ENCODE data around the gene RHO. TPM values are rescaled to one million over a fixed set of nuclear protein-coding genes. Genes with fewer than 3 reads are reported as not detected.
A peak's percentile ranks its signal among the peaks of the same experiment; 100 is the strongest.

RHO gene
- total RNA-seq, 1 experiment from 2014 or later: not detected

DNA sequence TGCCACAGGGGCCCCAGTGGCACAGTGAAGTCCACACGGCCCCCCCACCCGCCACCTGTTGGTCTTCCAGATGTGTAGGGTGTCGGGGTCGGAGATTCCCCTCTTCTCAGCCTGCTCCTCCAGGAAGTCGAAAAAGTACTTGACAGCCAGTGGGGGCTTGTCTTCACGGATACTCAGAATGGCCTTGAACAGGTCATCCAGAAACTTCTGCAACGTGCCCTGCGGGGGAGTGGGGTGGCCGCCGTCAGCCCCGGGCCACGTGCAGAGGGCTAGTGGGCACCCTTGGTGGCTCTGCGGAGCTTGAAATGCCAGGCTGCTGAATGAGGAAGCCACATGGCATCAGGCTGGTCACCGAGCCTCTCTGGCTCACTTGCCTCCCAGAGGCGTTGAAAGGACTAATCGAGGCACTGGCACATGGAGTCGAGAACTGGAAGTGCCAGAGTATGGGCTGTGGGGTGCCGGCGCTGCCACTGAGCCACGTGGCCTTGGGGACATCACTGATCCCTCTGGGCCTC is 31.2 kb downstream of the RHO start (continued):
- no peak for TF ChIP-seq OVOL2 (CRISPR knock-in tag; IDR thresholded peaks at IDR 0.05; ENCODE audit: borderline replicate concordance)
- TF ChIP-seq, protein P1, sequence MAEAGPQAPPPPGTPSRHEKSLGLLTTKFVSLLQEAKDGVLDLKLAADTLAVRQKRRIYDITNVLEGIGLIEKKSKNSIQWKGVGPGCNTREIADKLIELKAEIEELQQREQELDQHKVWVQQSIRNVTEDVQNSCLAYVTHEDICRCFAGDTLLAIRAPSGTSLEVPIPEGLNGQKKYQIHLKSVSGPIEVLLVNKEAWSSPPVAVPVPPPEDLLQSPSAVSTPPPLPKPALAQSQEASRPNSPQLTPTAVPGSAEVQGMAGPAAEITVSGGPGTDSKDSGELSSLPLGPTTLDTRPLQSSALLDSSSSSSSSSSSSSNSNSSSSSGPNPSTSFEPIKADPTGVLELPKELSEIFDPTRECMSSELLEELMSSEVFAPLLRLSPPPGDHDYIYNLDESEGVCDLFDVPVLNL (CRISPR knock-in tag; IDR thresholded peaks at IDR 0.05; ENCODE audit: borderline replicate concordance, low read depth): no peak
- no peak for TF ChIP-seq ZNF416 (CRISPR knock-in tag; IDR thresholded peaks at IDR 0.05)

DNA sequence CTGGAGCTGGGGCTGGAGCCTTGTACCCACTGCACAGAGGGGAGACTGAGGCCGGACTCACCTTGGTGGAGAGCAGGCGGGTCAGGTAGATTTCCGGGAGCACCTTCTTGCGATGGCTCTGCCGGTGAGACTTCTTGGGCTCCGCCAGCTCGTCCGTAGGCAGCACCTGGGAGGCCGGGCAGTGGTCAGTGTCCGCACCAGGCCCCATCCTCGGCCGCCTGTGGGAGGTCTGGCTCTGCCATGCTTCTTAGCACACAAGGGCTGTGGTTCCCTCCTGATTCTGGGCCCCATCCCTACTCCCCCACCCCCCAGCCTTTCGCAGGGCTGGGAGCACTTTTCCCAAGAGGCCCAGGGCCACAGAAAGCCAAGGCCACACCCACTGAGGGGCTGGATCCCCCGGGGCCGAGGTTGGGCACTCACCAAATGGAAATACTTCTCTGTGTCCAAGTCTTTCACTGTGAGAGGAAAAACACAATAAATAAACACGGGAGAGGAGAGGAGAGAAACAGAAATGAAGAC is 31.9 kb downstream of the RHO start:
- CTCF ChIA-PET: interaction anchor here (1.0 kb wide), 1 partner anchor 16 kb away, joined by 6 read pairs; no protein-coding TSS in a partner anchor

More for the DNA sequence above, 31.9 kb downstream of the RHO start:
- POLR2A ChIA-PET: no interaction called here
- H3K36me3 Mint-ChIP-seq: peaks cover 5% of the 10 kb centered on the region
- H3K9me3 Mint-ChIP-seq: no peaks in the 10 kb centered on the region
- H3K4me1 Mint-ChIP-seq: peaks cover 26% of the 10 kb centered on the region
- H3K27me3 Mint-ChIP-seq (ENCODE audit: low read depth): no peaks in the 10 kb centered on the region
- H3K27ac Mint-ChIP-seq: peak overlapping the region; percentile 48
- ATAC-seq: no peak
- no peak for TF ChIP-seq NR2C2 (CRISPR knock-in tag; IDR thresholded peaks at IDR 0.05)
- TF ChIP-seq SMAD4 (CRISPR knock-in tag; IDR thresholded peaks at IDR 0.05): no peak
- no peak for TF ChIP-seq FOXK1 (CRISPR knock-in tag; IDR thresholded peaks at IDR 0.05)
- TF ChIP-seq IRF2 (CRISPR knock-in tag; IDR thresholded peaks at IDR 0.05; ENCODE audit: borderline replicate concordance, low read depth): no peak
- no peak for TF ChIP-seq ZNF423 (CRISPR knock-in tag; IDR thresholded peaks at IDR 0.05)
- no peak for TF ChIP-seq ESRRA (CRISPR knock-in tag; IDR thresholded peaks at IDR 0.05; ENCODE audit: borderline replicate concordance)
- no peak for TF ChIP-seq NR1H2 (CRISPR knock-in tag; IDR thresholded peaks at IDR 0.05)
- no peak for TF ChIP-seq OVOL2 (CRISPR knock-in tag; IDR thresholded peaks at IDR 0.05; ENCODE audit: borderline replicate concordance)
- TF ChIP-seq, protein P2, sequence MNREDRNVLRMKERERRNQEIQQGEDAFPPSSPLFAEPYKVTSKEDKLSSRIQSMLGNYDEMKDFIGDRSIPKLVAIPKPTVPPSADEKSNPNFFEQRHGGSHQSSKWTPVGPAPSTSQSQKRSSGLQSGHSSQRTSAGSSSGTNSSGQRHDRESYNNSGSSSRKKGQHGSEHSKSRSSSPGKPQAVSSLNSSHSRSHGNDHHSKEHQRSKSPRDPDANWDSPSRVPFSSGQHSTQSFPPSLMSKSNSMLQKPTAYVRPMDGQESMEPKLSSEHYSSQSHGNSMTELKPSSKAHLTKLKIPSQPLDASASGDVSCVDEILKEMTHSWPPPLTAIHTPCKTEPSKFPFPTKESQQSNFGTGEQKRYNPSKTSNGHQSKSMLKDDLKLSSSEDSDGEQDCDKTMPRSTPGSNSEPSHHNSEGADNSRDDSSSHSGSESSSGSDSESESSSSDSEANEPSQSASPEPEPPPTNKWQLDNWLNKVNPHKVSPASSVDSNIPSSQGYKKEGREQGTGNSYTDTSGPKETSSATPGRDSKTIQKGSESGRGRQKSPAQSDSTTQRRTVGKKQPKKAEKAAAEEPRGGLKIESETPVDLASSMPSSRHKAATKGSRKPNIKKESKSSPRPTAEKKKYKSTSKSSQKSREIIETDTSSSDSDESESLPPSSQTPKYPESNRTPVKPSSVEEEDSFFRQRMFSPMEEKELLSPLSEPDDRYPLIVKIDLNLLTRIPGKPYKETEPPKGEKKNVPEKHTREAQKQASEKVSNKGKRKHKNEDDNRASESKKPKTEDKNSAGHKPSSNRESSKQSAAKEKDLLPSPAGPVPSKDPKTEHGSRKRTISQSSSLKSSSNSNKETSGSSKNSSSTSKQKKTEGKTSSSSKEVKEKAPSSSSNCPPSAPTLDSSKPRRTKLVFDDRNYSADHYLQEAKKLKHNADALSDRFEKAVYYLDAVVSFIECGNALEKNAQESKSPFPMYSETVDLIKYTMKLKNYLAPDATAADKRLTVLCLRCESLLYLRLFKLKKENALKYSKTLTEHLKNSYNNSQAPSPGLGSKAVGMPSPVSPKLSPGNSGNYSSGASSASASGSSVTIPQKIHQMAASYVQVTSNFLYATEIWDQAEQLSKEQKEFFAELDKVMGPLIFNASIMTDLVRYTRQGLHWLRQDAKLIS (CRISPR knock-in tag; IDR thresholded peaks at IDR 0.05; ENCODE audit: borderline replicate concordance): no peak
- no peak for TF ChIP-seq ZNF416 (CRISPR knock-in tag; IDR thresholded peaks at IDR 0.05)
- no peak for TF ChIP-seq RELA (CRISPR knock-in tag; IDR thresholded peaks at IDR 0.05; ENCODE audit: borderline replicate concordance)
- TF ChIP-seq MXD4 (CRISPR knock-in tag; IDR thresholded peaks at IDR 0.05; ENCODE audit: borderline replicate concordance): no peak
- TF ChIP-seq, protein P3, sequence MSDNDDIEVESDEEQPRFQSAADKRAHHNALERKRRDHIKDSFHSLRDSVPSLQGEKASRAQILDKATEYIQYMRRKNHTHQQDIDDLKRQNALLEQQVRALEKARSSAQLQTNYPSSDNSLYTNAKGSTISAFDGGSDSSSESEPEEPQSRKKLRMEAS (CRISPR knock-in tag; IDR thresholded peaks at IDR 0.05): no peak
- TF ChIP-seq, protein P4, sequence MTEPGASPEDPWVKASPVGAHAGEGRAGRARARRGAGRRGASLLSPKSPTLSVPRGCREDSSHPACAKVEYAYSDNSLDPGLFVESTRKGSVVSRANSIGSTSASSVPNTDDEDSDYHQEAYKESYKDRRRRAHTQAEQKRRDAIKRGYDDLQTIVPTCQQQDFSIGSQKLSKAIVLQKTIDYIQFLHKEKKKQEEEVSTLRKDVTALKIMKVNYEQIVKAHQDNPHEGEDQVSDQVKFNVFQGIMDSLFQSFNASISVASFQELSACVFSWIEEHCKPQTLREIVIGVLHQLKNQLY (CRISPR knock-in tag; IDR thresholded peaks at IDR 0.05): no peak
- TF ChIP-seq SOX15 (CRISPR knock-in tag; IDR thresholded peaks at IDR 0.05): no peak
- TF ChIP-seq ZNF138 (CRISPR knock-in tag; conservative IDR thresholded peaks at IDR 0.05): no peak
- no peak for TF ChIP-seq ELF4 (CRISPR knock-in tag; IDR thresholded peaks at IDR 0.05; ENCODE audit: low read depth)
- no peak for TF ChIP-seq CREM (CRISPR knock-in tag; IDR thresholded peaks at IDR 0.05)
- TF ChIP-seq, protein P5, sequence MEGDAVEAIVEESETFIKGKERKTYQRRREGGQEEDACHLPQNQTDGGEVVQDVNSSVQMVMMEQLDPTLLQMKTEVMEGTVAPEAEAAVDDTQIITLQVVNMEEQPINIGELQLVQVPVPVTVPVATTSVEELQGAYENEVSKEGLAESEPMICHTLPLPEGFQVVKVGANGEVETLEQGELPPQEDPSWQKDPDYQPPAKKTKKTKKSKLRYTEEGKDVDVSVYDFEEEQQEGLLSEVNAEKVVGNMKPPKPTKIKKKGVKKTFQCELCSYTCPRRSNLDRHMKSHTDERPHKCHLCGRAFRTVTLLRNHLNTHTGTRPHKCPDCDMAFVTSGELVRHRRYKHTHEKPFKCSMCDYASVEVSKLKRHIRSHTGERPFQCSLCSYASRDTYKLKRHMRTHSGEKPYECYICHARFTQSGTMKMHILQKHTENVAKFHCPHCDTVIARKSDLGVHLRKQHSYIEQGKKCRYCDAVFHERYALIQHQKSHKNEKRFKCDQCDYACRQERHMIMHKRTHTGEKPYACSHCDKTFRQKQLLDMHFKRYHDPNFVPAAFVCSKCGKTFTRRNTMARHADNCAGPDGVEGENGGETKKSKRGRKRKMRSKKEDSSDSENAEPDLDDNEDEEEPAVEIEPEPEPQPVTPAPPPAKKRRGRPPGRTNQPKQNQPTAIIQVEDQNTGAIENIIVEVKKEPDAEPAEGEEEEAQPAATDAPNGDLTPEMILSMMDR (IDR thresholded peaks at IDR 0.05): no peak
- DNase-seq (ENCODE audit: low spot score): no peak
- no peak overlapping the region for H3K4me3 Mint-ChIP-seq

Measured in WTC11 (cell line).